Adrenal gland (tissue), 5 donors: ENCODE measurements around the gene PRKCQ.

Experiments used
- POLR2A ChIP-seq, 2 donors: fragments of 450-650 bp; IDR thresholded peaks; one replicate each; pipeline ENCODE4 v1.6.1; 2017; ENCODE audit warnings: antibody characterized with exemption in 2 of 2, mild to moderate bottlenecking in 2 of 2, moderate library complexity in 1 of 2
- TF ChIP-seq, protein P1 (sequence below), 6 experiments: fragments of 450-650 bp in 4 of 6; fragments of 200-600 bp in 2 of 6; sonication (generic) in 1 of 6; IDR thresholded peaks; 1 replicate in 5 of 6; 2 replicates in 1 of 6; pipeline versions ENCODE4 v1.5.1 to v1.8.0; 2016 to 2021; ENCODE audit warnings: antibody characterized with exemption in 6 of 6, mild to moderate bottlenecking in 2 of 6, moderate library complexity in 1 of 6
- donor health status: DM: no; HTN: no; CAD: no.

DNA sequence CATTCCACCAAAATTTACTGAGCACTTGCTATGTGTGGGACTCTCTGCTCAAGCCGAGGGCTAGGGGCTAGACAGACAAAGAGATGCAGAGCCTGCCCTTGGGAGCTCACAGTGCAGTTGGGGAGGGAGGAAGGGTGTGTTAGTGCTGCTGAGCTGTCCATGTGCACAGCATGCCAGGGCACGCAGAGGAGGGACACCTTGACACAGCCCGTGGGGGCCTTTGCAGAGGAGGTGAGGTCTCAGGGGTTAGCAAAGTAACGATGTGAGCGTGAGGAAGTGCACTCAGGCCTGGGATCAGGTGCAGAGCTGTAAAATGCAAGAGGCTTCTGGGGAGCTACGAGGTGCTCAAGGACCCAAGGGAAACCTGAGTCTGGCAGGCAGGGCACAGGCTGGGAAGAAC lies 16.3 kb downstream of the PRKCQ start:
- TF ChIP-seq, protein P1, sequence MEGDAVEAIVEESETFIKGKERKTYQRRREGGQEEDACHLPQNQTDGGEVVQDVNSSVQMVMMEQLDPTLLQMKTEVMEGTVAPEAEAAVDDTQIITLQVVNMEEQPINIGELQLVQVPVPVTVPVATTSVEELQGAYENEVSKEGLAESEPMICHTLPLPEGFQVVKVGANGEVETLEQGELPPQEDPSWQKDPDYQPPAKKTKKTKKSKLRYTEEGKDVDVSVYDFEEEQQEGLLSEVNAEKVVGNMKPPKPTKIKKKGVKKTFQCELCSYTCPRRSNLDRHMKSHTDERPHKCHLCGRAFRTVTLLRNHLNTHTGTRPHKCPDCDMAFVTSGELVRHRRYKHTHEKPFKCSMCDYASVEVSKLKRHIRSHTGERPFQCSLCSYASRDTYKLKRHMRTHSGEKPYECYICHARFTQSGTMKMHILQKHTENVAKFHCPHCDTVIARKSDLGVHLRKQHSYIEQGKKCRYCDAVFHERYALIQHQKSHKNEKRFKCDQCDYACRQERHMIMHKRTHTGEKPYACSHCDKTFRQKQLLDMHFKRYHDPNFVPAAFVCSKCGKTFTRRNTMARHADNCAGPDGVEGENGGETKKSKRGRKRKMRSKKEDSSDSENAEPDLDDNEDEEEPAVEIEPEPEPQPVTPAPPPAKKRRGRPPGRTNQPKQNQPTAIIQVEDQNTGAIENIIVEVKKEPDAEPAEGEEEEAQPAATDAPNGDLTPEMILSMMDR (IDR thresholded peaks at IDR 0.05): no peak
- no peak for TF ChIP-seq POLR2A (IDR thresholded peaks at IDR 0.05)
